AG04450 (cell line): ENCODE data around the gene ERGIC2. TPM values are rescaled to one million over a fixed set of nuclear protein-coding genes. Genes with fewer than 3 reads are reported as not detected.

Source experiments
- CTCF ChIA-PET: fragments of 300-600, 350-600 bp; formaldehyde crosslinking; extraction: SDS; loops from one replicate; lab custom pipeline; 2022; ENCODE audit warnings: antibody characterized with exemption, inconsistent platforms; lab: Charles Lee
- POLR2A ChIA-PET: fragments of 350-600 bp; formaldehyde crosslinking; extraction: SDS; loops from one replicate; lab custom pipeline; 2021; ENCODE audit warnings: antibody characterized with exemption, inconsistent platforms; lab: Yijun Ruan, JAX
- DNase-seq: peaks from one replicate; pipeline ENCODE4 v3.0.0-alpha.2; 2011; ENCODE audit warnings: low read depth, low spot score
- H3K27ac ChIP-seq: one replicate; pipeline ENCODE4 v1.5.1; 2012; ENCODE audit warnings: low read depth, low read length, control low read depth
- H3K27me3 ChIP-seq: one replicate; pipeline ENCODE4 v1.6.0; 2012; ENCODE audit warnings: low read length; ENCODE audit not compliant: control insufficient read depth, insufficient read depth
- H3K4me3 ChIP-seq: 2 replicates; pipeline ENCODE4 v1.5.1; 2011; ENCODE audit warnings: mild to moderate bottlenecking, low read depth, low read length, control low read depth
- H3K9me3 ChIP-seq: 2 replicates; pipeline ENCODE4 v1.5.1; 2012; ENCODE audit warnings: low read length; ENCODE audit not compliant: control insufficient read depth, insufficient read depth
- polyA plus RNA-seq: library from polyadenylated mRNA; depleted of rRNA; stranded (reverse); fragments of >200 nt; gene quantifications from 2 replicates; pipeline ENCODE4 v1.2.3, GENCODE V29; 2011
- TF ChIP-seq, protein P1 (sequence below): IDR thresholded peaks from 2 replicates; pipeline ENCODE4 v1.5.1; 2011; ENCODE audit warnings: low read depth, low read length, control low read depth, inconsistent platforms

The ERGIC2 gene
- polyA plus RNA-seq, 1 experiment = 62.5 TPM

DNA sequence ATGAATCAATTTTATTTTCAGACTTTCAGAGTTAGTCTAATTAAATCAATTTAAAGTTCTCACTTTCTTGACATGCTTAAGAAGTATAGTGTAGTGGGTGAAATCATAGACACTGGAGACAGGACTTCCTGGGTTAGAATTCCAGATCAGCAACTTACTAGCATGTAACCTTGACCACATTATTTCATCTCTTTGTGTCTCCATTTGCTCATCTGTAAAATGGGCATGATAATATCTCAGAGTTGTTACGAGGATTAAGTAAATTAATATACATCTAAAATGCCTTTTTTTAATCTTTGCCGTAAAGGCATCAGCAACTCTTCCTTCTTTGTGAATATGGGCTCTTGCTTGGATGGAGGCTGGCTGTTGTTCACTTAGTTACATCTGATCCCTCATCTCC, 1.3 kb upstream of the ERGIC2 start:
- DNase-seq = no peak
- Histone ChIP-seq H3K4me3 (no peak overlapping the region), H3K27ac (no peak overlapping the region), H3K27me3 (no peaks in the 10 kb centered on the region), H3K9me3 (no peaks in the 10 kb centered on the region)
- ChIA-PET POLR2A (no interaction called here), CTCF (no interaction called here)
- TF ChIP-seq, protein P1, sequence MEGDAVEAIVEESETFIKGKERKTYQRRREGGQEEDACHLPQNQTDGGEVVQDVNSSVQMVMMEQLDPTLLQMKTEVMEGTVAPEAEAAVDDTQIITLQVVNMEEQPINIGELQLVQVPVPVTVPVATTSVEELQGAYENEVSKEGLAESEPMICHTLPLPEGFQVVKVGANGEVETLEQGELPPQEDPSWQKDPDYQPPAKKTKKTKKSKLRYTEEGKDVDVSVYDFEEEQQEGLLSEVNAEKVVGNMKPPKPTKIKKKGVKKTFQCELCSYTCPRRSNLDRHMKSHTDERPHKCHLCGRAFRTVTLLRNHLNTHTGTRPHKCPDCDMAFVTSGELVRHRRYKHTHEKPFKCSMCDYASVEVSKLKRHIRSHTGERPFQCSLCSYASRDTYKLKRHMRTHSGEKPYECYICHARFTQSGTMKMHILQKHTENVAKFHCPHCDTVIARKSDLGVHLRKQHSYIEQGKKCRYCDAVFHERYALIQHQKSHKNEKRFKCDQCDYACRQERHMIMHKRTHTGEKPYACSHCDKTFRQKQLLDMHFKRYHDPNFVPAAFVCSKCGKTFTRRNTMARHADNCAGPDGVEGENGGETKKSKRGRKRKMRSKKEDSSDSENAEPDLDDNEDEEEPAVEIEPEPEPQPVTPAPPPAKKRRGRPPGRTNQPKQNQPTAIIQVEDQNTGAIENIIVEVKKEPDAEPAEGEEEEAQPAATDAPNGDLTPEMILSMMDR = no peak

DNA sequence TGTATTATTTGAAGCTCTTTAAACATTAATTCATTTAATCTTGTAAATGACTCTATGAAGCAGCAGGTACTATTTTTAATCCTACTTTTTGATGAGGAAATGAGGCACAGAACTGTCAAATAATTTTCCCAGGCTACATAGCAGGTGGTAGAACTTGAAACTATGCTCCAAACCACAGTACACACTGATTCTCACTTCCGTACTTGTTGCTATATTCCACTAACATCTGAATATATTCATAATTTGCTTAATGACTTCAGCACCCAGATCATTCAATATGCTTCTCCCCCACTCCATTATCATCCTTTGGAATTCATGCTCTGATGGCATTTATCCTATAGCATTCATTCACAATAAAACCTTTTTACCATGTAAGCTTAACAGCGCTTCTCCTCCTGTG, 4.9 kb downstream of the ERGIC2 start:
- POLR2A ChIA-PET = no interaction called here
- TF ChIP-seq, protein P1 = no peak
- DNase-seq = no peak
- H3K4me3 ChIP-seq = no peak overlapping the region
- H3K27ac ChIP-seq = no peak overlapping the region
- H3K9me3 ChIP-seq = no peaks in the 10 kb centered on the region
- CTCF ChIA-PET = interaction anchor here (0.6 to 1.8 kb wide), 2 partner anchors 10 to 1431 kb away, joined by 3 to 4 read pairs; no protein-coding TSS in a partner anchor
- H3K27me3 ChIP-seq = no peaks in the 10 kb centered on the region

DNA sequence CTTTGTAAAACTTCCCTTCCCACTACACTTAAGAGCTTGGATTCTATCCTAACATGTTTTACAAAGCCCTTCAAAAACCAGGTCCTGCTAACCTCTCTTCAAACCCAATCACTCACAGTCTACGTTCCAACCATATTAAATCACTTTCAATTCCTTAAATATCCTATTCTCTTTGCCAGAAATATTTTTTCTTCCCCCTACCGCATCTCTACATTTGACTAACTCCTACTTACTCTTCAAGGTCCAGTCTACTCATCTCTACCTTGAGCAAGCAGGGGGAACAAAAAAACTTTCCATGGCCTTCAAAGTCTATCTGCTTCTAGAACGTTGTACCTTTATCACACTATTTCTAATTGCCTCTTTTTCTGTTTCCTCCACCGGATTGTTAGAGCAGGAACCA, 6.1 kb downstream of the ERGIC2 start:
- POLR2A ChIA-PET = no interaction called here
- DNase-seq = no peak
- H3K9me3 ChIP-seq = no peaks in the 10 kb centered on the region
- TF ChIP-seq, protein P1 = no peak
- H3K4me3 ChIP-seq = no peak overlapping the region
- no peak overlapping the region for H3K27ac ChIP-seq
- H3K27me3 ChIP-seq = no peaks in the 10 kb centered on the region
- CTCF ChIA-PET = interaction anchor here (1.8 kb wide), 1 partner anchor 1432 kb away, joined by 4 read pairs; no protein-coding TSS in a partner anchor

DNA sequence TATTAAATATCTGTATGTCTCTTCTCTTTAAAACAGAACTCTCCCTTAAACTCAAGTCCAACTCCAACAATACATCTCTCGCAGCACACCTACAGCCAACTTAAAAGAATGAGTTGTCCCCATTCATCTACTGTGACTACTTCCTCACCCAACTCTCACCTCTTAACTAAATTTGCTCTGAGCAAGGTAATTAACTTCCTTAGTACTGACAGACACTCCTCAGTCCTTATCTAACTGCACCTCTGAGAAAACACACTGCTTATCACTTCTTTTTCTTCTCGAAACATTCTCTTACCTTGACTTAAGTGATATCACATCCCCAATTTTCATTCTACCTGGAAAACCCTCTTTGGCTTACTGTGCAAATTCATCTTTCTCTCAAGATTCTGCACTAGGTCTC, 7.0 kb downstream of the ERGIC2 start:
- no peaks in the 10 kb centered on the region for H3K27me3 ChIP-seq
- no peaks in the 10 kb centered on the region for H3K9me3 ChIP-seq
- CTCF ChIA-PET = no interaction called here
- H3K27ac ChIP-seq = no peak overlapping the region
- H3K4me3 ChIP-seq = no peak overlapping the region
- POLR2A ChIA-PET = no interaction called here
- DNase-seq = no peak
- TF ChIP-seq, protein P1 = no peak

DNA sequence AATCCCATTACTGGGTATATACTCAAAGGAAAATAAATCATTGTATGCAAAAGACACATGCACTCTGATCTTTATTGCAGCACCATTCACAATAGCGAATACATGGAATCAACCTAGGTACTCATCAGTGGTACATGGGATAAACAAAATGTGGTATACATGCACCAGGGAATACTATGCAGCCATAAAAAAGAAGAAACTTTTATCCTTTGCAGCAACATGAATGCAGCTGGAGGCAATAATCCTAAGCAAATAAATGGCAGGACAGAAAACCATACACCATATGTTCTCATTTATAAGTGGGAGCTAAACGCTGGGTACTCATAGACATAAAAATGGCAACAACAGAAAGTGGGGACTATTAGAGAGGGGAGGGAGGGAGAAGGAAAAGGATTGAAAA, 15.9 kb downstream of the ERGIC2 start:
- TF ChIP-seq, protein P1 = no peak
- Histone ChIP-seq H3K4me3 (no peak overlapping the region), H3K27me3 (no peaks in the 10 kb centered on the region), H3K9me3 (no peaks in the 10 kb centered on the region), H3K27ac (no peak overlapping the region)
- ChIA-PET POLR2A (no interaction called here), CTCF (no interaction called here)
- no peak for DNase-seq
